OCI-LY3 (cell line): ENCODE measurements around the gene TESK2.

Experiments
- H2AFZ ChIP-seq: fragments of 200-600, 300-600 bp; shearing (Covaris generic); 2 replicates; pipeline ENCODE4 v1.6.0; 2014; ENCODE audit warnings: antibody characterized with exemption, low read depth, low read length
- H3K27ac ChIP-seq: fragments of 200-600, 300-600 bp; sonication (generic); 2 replicates; pipeline ENCODE4 v1.5.1; 2014; ENCODE audit warnings: mild to moderate bottlenecking, low read length, moderate library complexity, mixed read lengths
- H3K27me3 ChIP-seq: fragments of 200-600, 300-600 bp; sonication (generic); 2 replicates; pipeline ENCODE4 v1.6.1; 2014; ENCODE audit warnings: low read depth, low read length, mixed read lengths
- H3K36me3 ChIP-seq: fragments of 200-600, 300-600 bp; sonication (generic); replicated peaks from 2 replicates; pipeline ENCODE3; 2014; ENCODE audit warnings: low read depth, low read length, mixed read lengths
- H3K4me1 ChIP-seq: fragments of 300-600, 200-600 bp; sonication (generic); 2 replicates; pipeline ENCODE4 v1.6.1; 2014; ENCODE audit warnings: low read length, mixed read lengths
- H3K4me2 ChIP-seq: fragments of 200-600, 300-600 bp; sonication (generic); 2 replicates; pipeline ENCODE4 v1.6.1; 2014; ENCODE audit warnings: low read length, mixed read lengths
- H3K4me3 ChIP-seq: fragments of 300-600, 200-600 bp; sonication (generic); 2 replicates; pipeline ENCODE4 v1.5.1; 2014; ENCODE audit warnings: antibody characterized with exemption, mild to moderate bottlenecking, low read length, moderate library complexity
- H3K79me2 ChIP-seq: fragments of 300-600, 200-600 bp; shearing (Covaris generic); 2 replicates; pipeline ENCODE4 v1.6.1; 2014; ENCODE audit warnings: mild to moderate bottlenecking, low read length, mixed read lengths
- H3K9ac ChIP-seq: fragments of 300-600, 200-600 bp; shearing (Covaris generic); 2 replicates; pipeline ENCODE4 v1.6.0; 2014; ENCODE audit warnings: mild to moderate bottlenecking, low read length, moderate library complexity
- H3K9me3 ChIP-seq: fragments of 200-600, 300-600 bp; shearing (Covaris generic); 2 replicates; pipeline ENCODE4 v1.6.1; 2014; ENCODE audit warnings: low read length, mixed read lengths; ENCODE audit not compliant: insufficient read depth
- H4K20me1 ChIP-seq: fragments of 200-600, 300-600 bp; sonication (generic); 2 replicates; pipeline ENCODE4 v1.6.1; 2016; ENCODE audit warnings: low read length, mixed read lengths; ENCODE audit not compliant: insufficient read depth
- CTCF ChIP-seq: fragments of 200-600, 300-600 bp; sonication (generic); IDR thresholded peaks from 2 replicates; pipeline ENCODE4 v1.5.1; 2014; ENCODE audit warnings: antibody characterized with exemption, low read length, low read depth
- EZH2phosphoT487 ChIP-seq: fragments of 200-600 bp; shearing (Covaris generic); IDR thresholded peaks from 2 replicates; pipeline ENCODE4 v1.6.1; 2018; ENCODE audit warnings: antibody characterized with exemption, mixed run types, low read depth

Gene TESK2

GRCh38 chr1:45498279-45498678, 7.3 kb upstream of the TESK2 start:
- Histone ChIP-seq H3K4me3 (no peak overlapping the region), H3K4me2 (no peak overlapping the region)

DNA sequence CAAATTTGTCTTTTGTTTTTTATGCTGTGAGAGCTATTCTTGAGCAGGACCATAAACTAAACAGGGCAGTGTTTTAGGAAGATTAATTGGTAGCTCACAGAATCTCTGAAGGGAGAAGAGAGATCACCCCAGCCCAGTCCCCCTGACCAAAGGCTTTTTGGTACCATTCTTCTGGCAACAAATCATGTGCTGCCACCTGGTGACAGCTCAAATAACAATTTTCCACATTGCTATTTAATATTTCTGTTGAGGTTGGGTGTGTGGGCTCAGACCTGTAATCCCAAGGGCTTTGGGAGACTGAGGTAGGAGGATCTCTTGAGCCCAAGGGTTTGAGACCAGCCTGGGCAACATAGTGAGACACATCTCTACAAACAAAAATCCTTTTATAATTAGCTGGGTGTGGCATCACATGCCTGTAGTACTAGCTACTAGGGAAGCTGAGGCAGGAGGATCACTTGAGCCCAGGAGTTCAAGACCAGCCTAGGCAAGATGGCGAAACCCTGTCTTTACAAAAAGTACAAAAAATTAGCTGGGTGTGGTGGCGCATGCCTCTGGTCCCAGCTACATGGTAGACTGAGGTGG, 2.2 kb upstream of the TESK2 start:
- Histone ChIP-seq H3K9ac (no peak overlapping the region), H3K36me3 (no peaks in the 10 kb centered on the region), H3K4me3 (no peak overlapping the region), H3K9me3 (no peaks in the 10 kb centered on the region), H2AFZ (no peak overlapping the region), H3K27me3 (peaks cover 16% of the 10 kb centered on the region), H3K4me1 (peaks cover 17% of the 10 kb centered on the region), H3K4me2 (no peak overlapping the region), H3K27ac (no peak overlapping the region), H3K79me2 (no peaks in the 10 kb centered on the region), H4K20me1 (no peaks in the 10 kb centered on the region)
- TF ChIP-seq CTCF (peak; percentile 62), EZH2phosphoT487 (no peak)

More at GRCh38 chr1:45498279-45498678, 7.3 kb upstream of the TESK2 start:
- no peak overlapping the region for H3K27ac ChIP-seq
- H3K27me3 ChIP-seq = no peaks in the 10 kb centered on the region
- no peak overlapping the region for H3K9ac ChIP-seq
- H4K20me1 ChIP-seq = no peaks in the 10 kb centered on the region
- H2AFZ ChIP-seq = no peak overlapping the region
- H3K79me2 ChIP-seq = no peaks in the 10 kb centered on the region
- no peaks in the 10 kb centered on the region for H3K36me3 ChIP-seq
- TF ChIP-seq EZH2phosphoT487 = no peak
- no peak for TF ChIP-seq CTCF
- peaks cover 9% of the 10 kb centered on the region for H3K4me1 ChIP-seq
- H3K9me3 ChIP-seq = no peaks in the 10 kb centered on the region

DNA sequence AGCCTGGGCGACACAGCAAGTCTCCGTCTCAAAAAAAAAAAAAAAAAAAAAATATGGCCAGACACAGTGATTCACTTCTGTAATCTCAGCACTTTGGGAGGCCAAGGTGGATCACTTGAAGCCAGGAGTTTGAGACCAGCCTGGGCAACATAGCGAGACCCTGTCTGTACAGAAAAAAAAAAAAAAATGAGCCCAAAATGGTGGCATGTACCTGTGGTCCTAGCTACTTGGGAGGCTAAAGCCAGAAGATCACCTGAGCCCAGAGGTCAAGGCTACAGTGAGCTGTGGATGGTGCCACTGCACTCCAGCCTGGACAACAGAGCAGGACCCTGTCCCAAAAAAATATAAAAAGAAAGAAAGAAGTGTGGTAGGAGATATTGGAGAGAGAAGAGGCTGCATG, 1.7 kb upstream of the TESK2 start:
- Histone ChIP-seq H4K20me1 (no peaks in the 10 kb centered on the region), H3K27me3 (peaks cover 17% of the 10 kb centered on the region), H3K4me2 (no peak overlapping the region), H2AFZ (no peak overlapping the region), H3K4me1 (peaks cover 17% of the 10 kb centered on the region), H3K9me3 (no peaks in the 10 kb centered on the region), H3K4me3 (no peak overlapping the region), H3K36me3 (no peaks in the 10 kb centered on the region), H3K27ac (no peak overlapping the region), H3K9ac (no peak overlapping the region), H3K79me2 (no peaks in the 10 kb centered on the region)
- TF ChIP-seq CTCF (no peak), EZH2phosphoT487 (no peak)

DNA sequence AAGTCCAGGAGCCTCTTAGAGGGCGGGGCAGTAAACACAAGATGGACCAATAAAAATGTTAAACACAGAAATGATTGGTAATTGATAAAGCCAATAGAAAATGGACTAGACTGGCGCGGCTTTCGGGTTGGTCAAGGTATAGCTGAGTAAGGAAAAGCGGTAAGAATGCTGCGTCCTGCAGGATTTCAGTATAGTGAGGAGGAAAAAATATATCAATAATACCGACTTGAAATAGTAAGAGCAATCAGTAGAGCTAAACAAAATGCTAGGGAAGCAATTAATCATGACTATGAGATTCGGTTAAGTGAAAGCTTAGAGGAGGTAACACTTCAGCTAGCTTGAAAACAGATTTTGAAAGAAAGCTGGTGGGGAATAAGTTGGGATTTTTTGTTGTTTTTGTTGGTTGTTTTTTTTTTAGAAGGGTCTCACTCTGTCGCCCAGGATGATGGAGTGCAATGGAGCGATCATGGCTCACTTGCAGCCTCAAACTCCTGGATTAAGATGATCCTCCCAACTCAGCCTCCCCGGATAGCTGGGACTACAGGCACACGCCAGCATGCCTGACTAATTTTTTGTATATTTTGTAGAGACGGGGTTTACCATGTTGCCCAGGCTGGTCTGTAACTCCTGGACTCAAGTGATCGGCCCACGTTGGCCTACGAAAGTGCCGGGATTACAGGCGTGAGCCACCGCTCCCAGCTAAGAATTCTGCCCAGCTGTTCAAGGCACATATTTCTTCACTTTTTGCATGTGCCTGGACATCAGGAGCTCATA, 711 bp upstream of the TESK2 start:
- Histone ChIP-seq H3K36me3 (no peaks in the 10 kb centered on the region), H3K4me2 (peak overlapping the region; percentile 71), H3K27me3 (peaks cover 17% of the 10 kb centered on the region), H3K9ac (peak overlapping the region; percentile 28), H3K27ac (no peak overlapping the region), H3K4me1 (peaks cover 17% of the 10 kb centered on the region), H3K79me2 (no peaks in the 10 kb centered on the region), H3K9me3 (no peaks in the 10 kb centered on the region), H3K4me3 (peak overlapping the region; percentile 72), H2AFZ (peak overlapping the region; percentile 23; the same call in 1 of the 2 replicates), H4K20me1 (no peaks in the 10 kb centered on the region)
- no peak for TF ChIP-seq EZH2phosphoT487
- no peak for TF ChIP-seq CTCF
